HG03442 (cell line): ENCODE results near the gene TAX1BP1.

Source experiments
- ATAC-seq: cut with Tn5 transposase; IDR thresholded peaks from one replicate; pipeline ENCODE4 v1.9.1; 2021; ENCODE audit warnings: mild to moderate bottlenecking, moderate library complexity; ENCODE audit not compliant: unreplicated experiment

Gene TAX1BP1

GRCh38 chr7:27873981-27874957 lies 134.3 kb downstream of the TAX1BP1 start:
- ATAC-seq, result no peak

DNA sequence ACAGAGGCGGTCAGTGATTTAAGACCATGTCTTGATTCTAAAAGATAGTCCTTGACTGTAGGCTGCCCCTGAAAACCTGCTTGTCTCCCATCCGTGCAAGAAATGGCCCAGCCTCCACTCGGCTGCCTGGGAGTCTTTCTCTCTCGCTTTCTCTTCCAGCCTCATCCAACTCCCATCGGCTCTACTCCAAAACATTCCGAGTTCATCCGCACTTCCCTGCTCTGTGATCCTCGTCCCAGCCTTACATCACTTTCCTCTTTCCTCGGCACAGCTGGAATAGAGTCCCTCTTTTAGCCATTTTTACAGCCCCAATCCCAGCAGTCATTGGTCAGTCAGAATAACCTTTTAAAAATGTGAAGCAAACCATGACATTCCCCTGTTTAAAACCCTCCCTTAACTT lies 135.1 kb downstream of the TAX1BP1 start:
- ATAC-seq, result no peak

- no peak for ATAC-seq
Observed at GRCh38 chr7:27875832-27876231, 135.9 kb downstream of the TAX1BP1 start.

- ATAC-seq, result no peak
Observed at GRCh38 chr7:27876756-27877155, 136.8 kb downstream of the TAX1BP1 start.
